ENCODE data around the gene ZNF74.
"Not testable (repeated sequence)": the region's sequence is repeated elsewhere in the genome, so short reads cannot be mapped to it uniquely, and the experiment has no call there.

The ZNF74 gene

GRCh38 chr22:20440637-20441591, 47.0 kb downstream of the ZNF74 start:
- Histone ChIP-seq H3K4me3 (ENCODE audit: low read length in 2 of 2) (no peak overlapping the region), H3K27me3 (ENCODE audit: control insufficient read depth in 1 of 2, insufficient read depth in 2 of 2, low read length in 2 of 2) (no peaks in the 10 kb centered on the region), H3K27ac (ENCODE audit: low read length) (no peak overlapping the region), H3K36me3 (ENCODE audit: control insufficient read depth in 2 of 2, insufficient read depth in 2 of 2, low read length in 2 of 2) (peaks cover 13 to 20% of the 10 kb centered on the region in 2 donors), H3K9me3 (ENCODE audit: control insufficient read depth in 2 of 2, low read length in 2 of 2) (no peaks in the 10 kb centered on the region), H3K4me1 (ENCODE audit: control insufficient read depth, insufficient read depth, low read length) (peaks cover 25% of the 10 kb centered on the region), H3K9ac (ENCODE audit: low read length in 2 of 2) (no peak overlapping the region)

DNA sequence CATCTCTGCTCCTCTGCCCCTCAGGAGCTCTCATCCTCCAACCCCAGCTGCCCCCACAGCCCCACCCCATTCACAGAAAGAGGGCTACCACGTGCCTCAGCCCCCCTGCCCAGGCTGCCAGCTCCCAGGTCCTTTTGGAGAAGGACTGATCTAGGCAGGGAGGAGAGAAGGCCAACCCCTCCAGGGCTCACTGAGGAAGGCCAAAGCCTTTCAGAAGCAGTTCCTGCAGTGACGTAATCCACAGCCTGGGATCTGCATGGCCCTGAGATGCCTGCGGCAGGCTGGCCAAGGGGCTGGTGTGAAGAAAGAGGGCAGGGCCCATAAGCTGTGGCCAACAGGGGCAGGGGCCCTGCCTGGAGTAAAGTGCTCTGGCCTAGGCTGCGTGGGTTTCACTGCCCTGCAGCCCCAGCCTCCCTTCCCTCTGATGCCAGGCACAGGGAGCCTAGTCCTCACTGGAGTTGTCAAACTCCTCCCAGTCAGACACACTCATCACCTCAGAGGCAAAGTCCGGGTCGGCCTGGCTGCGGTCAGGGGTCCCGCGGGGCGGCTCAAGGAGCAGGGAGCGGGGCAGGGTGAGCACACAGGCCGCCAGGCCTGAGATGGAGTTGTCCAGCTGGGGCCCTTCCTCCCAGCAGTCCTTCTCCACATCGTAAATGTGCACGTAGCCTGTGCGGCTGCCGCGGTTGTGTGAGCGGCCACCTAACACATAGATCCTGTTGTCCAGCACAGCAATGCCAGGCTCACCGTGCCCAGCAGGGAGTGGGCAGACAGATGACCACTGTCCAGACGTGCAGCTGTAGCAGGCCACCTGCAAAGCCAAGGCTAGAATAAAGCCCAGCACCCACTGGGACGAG, 47.9 kb downstream of the ZNF74 start:
- H3K9ac ChIP-seq (ENCODE audit: low read length in 2 of 2): no peak overlapping the region
- no peak overlapping the region for H3K4me3 ChIP-seq (ENCODE audit: low read length in 2 of 2)
- peaks cover 15% of the 10 kb centered on the region for H3K4me1 ChIP-seq (ENCODE audit: control insufficient read depth, insufficient read depth, low read length)
- H3K9me3 ChIP-seq (ENCODE audit: control insufficient read depth in 2 of 2, low read length in 2 of 2): no peaks in the 10 kb centered on the region
- no peak overlapping the region for H3K27ac ChIP-seq (ENCODE audit: low read length)
- H3K36me3 ChIP-seq (ENCODE audit: control insufficient read depth in 2 of 2, insufficient read depth in 2 of 2, low read length in 2 of 2): peaks cover 19 to 20% of the 10 kb centered on the region in 2 donors
- H3K27me3 ChIP-seq (ENCODE audit: control insufficient read depth in 1 of 2, insufficient read depth in 2 of 2, low read length in 2 of 2): no peaks in the 10 kb centered on the region

- H3K27ac ChIP-seq (ENCODE audit: low read length): no peak overlapping the region
- H3K27me3 ChIP-seq (ENCODE audit: control insufficient read depth in 1 of 2, insufficient read depth in 2 of 2, low read length in 2 of 2): no peaks in the 10 kb centered on the region
- H3K4me1 ChIP-seq (ENCODE audit: control insufficient read depth, insufficient read depth, low read length): peaks cover 10% of the 10 kb centered on the region
- peaks cover 19 to 20% of the 10 kb centered on the region in 2 donors for H3K36me3 ChIP-seq (ENCODE audit: control insufficient read depth in 2 of 2, insufficient read depth in 2 of 2, low read length in 2 of 2)
- H3K4me3 ChIP-seq (ENCODE audit: low read length in 2 of 2): no peak overlapping the region
- H3K9ac ChIP-seq (ENCODE audit: low read length in 2 of 2): no peak overlapping the region
- no peaks in the 10 kb centered on the region for H3K9me3 ChIP-seq (ENCODE audit: control insufficient read depth in 2 of 2, low read length in 2 of 2)
These were observed 48.7 kb downstream of the ZNF74 start for GRCh38 chr22:20442485-20443284.

DNA sequence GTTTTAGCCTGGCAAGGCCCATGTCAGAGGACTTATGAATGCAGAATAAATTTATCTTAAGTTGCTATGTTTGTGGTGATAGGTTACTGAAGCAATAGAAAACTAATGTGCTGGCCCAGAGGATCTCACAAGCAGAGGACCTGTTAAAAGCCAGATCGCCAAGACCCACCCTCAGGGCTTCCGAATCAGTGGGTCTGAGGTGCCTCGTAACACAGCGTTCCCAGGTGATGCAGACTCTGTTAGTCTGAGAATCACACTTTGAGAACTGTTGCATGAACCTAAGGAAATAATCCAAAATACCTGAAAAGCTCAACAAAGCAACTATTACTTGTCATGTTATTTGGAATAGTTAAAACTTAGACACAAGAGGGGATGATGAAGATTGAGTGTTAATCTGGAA, 50.4 kb downstream of the ZNF74 start:
- H3K27ac ChIP-seq (ENCODE audit: low read length): no peak overlapping the region

GRCh38 chr22:20446383-20446970, 52.5 kb downstream of the ZNF74 start:
- peaks cover 19 to 22% of the 10 kb centered on the region in 2 donors for H3K36me3 ChIP-seq (ENCODE audit: control insufficient read depth in 2 of 2, insufficient read depth in 2 of 2, low read length in 2 of 2)

More for the DNA sequence above, 50.4 kb downstream of the ZNF74 start:
- Histone ChIP-seq H3K27me3 (ENCODE audit: control insufficient read depth in 1 of 2, insufficient read depth in 2 of 2, low read length in 2 of 2) (no peaks in the 10 kb centered on the region), H3K4me3 (ENCODE audit: low read length in 2 of 2) (no peak overlapping the region), H3K36me3 (ENCODE audit: control insufficient read depth in 2 of 2, insufficient read depth in 2 of 2, low read length in 2 of 2) (peaks cover 19 to 20% of the 10 kb centered on the region in 2 donors), H3K9me3 (ENCODE audit: control insufficient read depth in 2 of 2, low read length in 2 of 2) (no peaks in the 10 kb centered on the region), H3K9ac (ENCODE audit: low read length in 2 of 2) (no peak overlapping the region), H3K4me1 (ENCODE audit: control insufficient read depth, insufficient read depth, low read length) (no peaks in the 10 kb centered on the region)

DNA sequence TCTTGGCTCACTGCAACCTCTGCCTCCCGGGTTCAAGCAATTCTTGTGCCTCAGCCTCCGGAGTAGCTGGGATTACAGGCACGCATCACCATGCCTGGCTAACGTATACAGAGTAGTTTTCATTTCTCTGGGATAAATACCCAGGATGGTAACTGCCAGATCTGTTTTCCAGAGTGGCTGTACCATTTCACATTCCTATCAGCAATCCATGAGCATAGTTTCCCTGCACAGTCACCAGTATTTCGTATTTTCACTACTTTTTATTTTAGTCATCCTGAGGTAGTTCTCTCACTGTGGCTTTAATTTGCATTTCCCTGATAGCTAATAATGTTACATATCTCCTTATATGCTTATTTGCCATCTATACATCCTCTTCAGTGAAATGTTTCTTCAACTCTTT, 54.7 kb downstream of the ZNF74 start:
- peaks cover 16% of the 10 kb centered on the region in 2 donors for H3K36me3 ChIP-seq (ENCODE audit: control insufficient read depth in 2 of 2, insufficient read depth in 2 of 2, low read length in 2 of 2)
- H3K4me3 ChIP-seq (ENCODE audit: low read length in 2 of 2): no peak overlapping the region
- H3K9me3 ChIP-seq (ENCODE audit: control insufficient read depth in 2 of 2, low read length in 2 of 2): no peaks in the 10 kb centered on the region
- H3K4me1 ChIP-seq (ENCODE audit: control insufficient read depth, insufficient read depth, low read length): no peaks in the 10 kb centered on the region
- H3K27ac ChIP-seq (ENCODE audit: low read length): no peak overlapping the region
- H3K9ac ChIP-seq (ENCODE audit: low read length in 2 of 2): no peak overlapping the region
- H3K27me3 ChIP-seq (ENCODE audit: control insufficient read depth in 1 of 2, insufficient read depth in 2 of 2, low read length in 2 of 2): no peaks in the 10 kb centered on the region

More at GRCh38 chr22:20446383-20446970, 52.5 kb downstream of the ZNF74 start:
- no peak overlapping the region for H3K9ac ChIP-seq (ENCODE audit: low read length in 2 of 2)
- no peaks in the 10 kb centered on the region for H3K27me3 ChIP-seq (ENCODE audit: control insufficient read depth in 1 of 2, insufficient read depth in 2 of 2, low read length in 2 of 2)
- H3K4me1 ChIP-seq (ENCODE audit: control insufficient read depth, insufficient read depth, low read length): no peaks in the 10 kb centered on the region
- no peaks in the 10 kb centered on the region for H3K9me3 ChIP-seq (ENCODE audit: control insufficient read depth in 2 of 2, low read length in 2 of 2)
- no peak overlapping the region for H3K27ac ChIP-seq (ENCODE audit: low read length)
- H3K4me3 ChIP-seq (ENCODE audit: low read length in 2 of 2): no peak overlapping the region

DNA sequence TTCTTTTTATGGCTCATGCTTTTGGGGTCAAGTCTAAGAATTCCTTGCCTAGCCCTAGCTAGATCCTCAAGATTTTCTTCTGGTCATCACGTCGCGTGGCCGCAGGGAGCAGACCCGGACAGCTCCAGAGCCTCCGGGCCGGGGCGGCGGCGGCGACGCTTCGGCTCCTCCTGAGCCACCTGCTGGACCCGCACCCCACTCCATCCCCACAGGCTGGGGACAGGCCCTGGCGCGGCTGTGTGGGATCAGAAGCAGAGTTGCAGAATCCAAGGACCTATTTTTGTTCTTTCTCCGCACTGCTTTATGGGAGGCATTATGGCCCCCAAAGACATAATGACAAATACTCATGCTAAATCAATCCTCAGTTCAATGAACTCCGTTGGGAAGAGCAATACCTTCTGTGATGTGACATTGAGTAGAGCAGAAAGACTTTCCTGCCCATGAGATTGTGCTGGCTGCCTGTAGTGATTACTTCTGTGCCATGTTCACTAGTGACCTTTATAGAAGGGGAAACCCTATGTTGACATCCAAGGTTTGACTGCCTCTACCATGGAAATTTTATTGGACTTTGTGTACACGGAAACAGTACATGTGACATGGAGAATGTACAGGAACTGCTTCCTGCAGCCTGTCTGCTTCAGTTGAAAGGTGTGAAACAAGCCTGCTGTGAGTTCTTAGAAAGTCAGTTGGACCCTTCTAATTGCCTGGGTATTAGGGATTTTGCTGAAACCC, 56.0 kb downstream of the ZNF74 start:
- no peaks in the 10 kb centered on the region for H3K4me1 ChIP-seq (ENCODE audit: control insufficient read depth, insufficient read depth, low read length)
- peaks cover 7 to 12% of the 10 kb centered on the region in 2 donors for H3K36me3 ChIP-seq (ENCODE audit: control insufficient read depth in 2 of 2, insufficient read depth in 2 of 2, low read length in 2 of 2)

DNA sequence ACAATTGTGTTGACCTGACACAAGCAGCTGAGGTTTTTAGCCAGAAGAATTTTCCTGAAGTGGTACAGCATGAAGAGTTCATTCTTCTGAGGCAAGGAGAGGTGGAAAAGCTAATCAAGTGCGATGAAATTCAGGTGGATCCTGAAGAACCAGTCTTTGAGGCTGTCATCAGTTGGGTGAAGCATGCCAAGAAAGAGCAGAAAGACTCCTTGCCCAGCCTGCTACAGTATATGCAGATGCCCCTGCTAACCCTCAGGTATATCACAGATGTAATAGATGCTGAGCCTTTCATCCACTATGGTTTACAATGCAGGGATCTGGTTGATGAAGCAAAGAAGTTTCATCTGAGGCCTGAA, 56.6 kb downstream of the ZNF74 start:
- Histone ChIP-seq H3K4me1 (ENCODE audit: control insufficient read depth, insufficient read depth, low read length) (no peaks in the 10 kb centered on the region), H3K27me3 (ENCODE audit: control insufficient read depth in 1 of 2, insufficient read depth in 2 of 2, low read length in 2 of 2) (no peaks in the 10 kb centered on the region), H3K4me3 (ENCODE audit: low read length in 2 of 2) (no peak overlapping the region), H3K27ac (ENCODE audit: low read length) (no peak overlapping the region), H3K36me3 (ENCODE audit: control insufficient read depth in 2 of 2, insufficient read depth in 2 of 2, low read length in 2 of 2) (peaks cover 7 to 12% of the 10 kb centered on the region in 2 donors), H3K9ac (ENCODE audit: low read length in 2 of 2) (no peak overlapping the region), H3K9me3 (ENCODE audit: control insufficient read depth in 2 of 2, low read length in 2 of 2) (no peaks in the 10 kb centered on the region)

More for the DNA sequence above, 56.0 kb downstream of the ZNF74 start:
- no peaks in the 10 kb centered on the region for H3K9me3 ChIP-seq (ENCODE audit: control insufficient read depth in 2 of 2, low read length in 2 of 2)
- no peak overlapping the region for H3K4me3 ChIP-seq (ENCODE audit: low read length in 2 of 2)
- no peak overlapping the region for H3K27ac ChIP-seq (ENCODE audit: low read length)
- H3K9ac ChIP-seq (ENCODE audit: low read length in 2 of 2): no peak overlapping the region
- no peaks in the 10 kb centered on the region for H3K27me3 ChIP-seq (ENCODE audit: control insufficient read depth in 1 of 2, insufficient read depth in 2 of 2, low read length in 2 of 2)

GRCh38 chr22:20451129-20451778, 57.3 kb downstream of the ZNF74 start:
- H3K36me3 ChIP-seq (ENCODE audit: control insufficient read depth in 2 of 2, insufficient read depth in 2 of 2, low read length in 2 of 2); H3K4me1 ChIP-seq (ENCODE audit: control insufficient read depth, insufficient read depth, low read length); H3K4me3 ChIP-seq (ENCODE audit: low read length in 2 of 2); H3K27me3 ChIP-seq (ENCODE audit: control insufficient read depth in 1 of 2, insufficient read depth in 2 of 2, low read length in 2 of 2); H3K9ac ChIP-seq (ENCODE audit: low read length in 2 of 2); H3K27ac ChIP-seq (ENCODE audit: low read length); H3K9me3 ChIP-seq (ENCODE audit: control insufficient read depth in 2 of 2, low read length in 2 of 2): not testable (repeated sequence)
